GM21825 (cell line): ENCODE results near the gene IRF2BP2.
"Not testable (repeated sequence)": the region's sequence is repeated elsewhere in the genome, so short reads cannot be mapped to it uniquely, and the experiment has no call there.

Source experiments
- ATAC-seq: cut with Tn5 transposase; IDR thresholded peaks from one replicate; pipeline ENCODE4 v1.9.1; 2021; ENCODE audit warnings: mild to moderate bottlenecking, moderate library complexity; ENCODE audit not compliant: unreplicated experiment

The IRF2BP2 gene

DNA sequence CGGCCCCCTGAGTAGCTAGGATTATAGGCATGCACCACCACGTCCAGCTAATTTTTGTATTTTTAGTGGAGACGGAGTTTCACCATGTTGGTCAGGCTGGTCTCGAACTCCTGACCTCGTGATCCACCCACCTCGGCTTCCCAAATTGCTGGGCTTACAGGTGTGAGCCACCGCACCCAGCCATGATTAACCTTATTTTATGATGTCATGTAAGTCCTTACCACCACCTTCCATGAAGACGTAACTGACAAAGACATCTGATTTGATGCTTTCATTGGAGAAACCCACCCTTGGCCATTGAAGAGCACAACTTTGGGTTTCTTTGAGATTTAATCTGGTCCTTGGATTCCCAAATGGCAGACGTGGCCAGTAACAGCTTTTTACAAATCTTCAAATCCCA, 24.9 kb upstream of the IRF2BP2 start:
- ATAC-seq = not testable (repeated sequence)

DNA sequence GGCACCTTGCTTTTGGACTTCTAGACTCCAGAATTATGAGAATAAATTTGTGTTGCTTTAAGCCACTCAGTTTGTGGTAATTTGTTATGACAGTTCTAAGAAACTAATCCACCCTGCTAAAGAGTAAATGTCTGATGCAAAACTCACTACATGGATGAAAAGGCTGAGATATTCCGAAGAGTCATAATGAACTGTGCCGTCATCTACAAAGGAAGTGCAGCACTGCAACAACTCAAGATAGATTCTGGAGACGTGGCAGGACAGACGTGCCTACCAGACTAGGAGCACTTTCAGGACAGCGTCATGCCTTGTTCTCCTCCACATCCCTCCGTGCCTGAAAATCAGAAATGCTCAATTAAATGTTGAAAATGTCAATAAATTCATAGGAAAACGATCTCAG, 24.4 kb upstream of the IRF2BP2 start:
- no peak for ATAC-seq

- ATAC-seq = no peak
Observed at GRCh38 chr1:234633246-234634003, 23.4 kb upstream of the IRF2BP2 start.

DNA sequence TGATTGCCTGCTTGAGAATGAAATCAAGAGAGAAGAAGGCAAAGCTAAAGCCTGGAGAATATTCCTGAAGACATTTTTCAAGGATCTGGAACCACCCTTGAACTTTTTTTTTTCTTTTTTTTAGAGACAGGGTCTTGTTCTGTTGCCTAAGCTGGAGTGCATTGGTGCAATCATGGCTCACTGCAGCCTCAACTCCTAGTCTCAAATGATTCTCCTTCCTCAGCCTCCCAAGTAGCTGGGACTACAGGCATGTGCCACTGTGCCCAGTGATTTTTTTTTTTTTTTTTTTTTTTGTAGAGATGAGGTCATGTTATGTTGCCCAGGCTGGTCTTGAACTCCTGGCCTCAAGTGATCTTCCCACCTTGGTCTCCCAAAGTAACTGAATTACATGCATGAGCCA, 22.2 kb upstream of the IRF2BP2 start:
- no peak for ATAC-seq

- ATAC-seq = no peak
Observed at GRCh38 chr1:234631721-234632125, 21.7 kb upstream of the IRF2BP2 start.

DNA sequence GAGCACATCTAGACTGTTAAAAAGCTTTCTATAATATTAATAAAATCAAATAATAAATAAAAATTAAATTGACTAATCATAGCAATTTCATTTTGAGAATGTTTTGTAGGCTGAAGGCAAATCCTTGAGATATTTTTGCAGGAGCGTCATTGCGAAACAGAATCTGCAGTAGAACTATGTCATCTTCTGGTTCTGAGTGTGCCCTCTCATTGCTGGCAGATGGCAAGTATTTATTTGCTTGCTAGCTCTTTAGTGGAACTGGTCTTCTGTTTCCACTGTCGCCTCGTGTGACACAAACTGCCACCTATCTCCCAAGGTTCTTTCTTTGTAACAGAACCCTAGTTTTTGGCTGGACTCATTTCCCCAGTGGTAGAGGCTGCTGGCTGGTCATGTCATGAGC, 19.0 kb upstream of the IRF2BP2 start:
- ATAC-seq = no peak

GRCh38 chr1:234628089-234628488, 18.1 kb upstream of the IRF2BP2 start:
- no peak for ATAC-seq

GRCh38 chr1:234627009-234627950, 17.3 kb upstream of the IRF2BP2 start:
- ATAC-seq = no peak

GRCh38 chr1:234626391-234626790, 16.4 kb upstream of the IRF2BP2 start:
- ATAC-seq = no peak

GRCh38 chr1:234624724-234625117, 14.7 kb upstream of the IRF2BP2 start:
- no peak for ATAC-seq

DNA sequence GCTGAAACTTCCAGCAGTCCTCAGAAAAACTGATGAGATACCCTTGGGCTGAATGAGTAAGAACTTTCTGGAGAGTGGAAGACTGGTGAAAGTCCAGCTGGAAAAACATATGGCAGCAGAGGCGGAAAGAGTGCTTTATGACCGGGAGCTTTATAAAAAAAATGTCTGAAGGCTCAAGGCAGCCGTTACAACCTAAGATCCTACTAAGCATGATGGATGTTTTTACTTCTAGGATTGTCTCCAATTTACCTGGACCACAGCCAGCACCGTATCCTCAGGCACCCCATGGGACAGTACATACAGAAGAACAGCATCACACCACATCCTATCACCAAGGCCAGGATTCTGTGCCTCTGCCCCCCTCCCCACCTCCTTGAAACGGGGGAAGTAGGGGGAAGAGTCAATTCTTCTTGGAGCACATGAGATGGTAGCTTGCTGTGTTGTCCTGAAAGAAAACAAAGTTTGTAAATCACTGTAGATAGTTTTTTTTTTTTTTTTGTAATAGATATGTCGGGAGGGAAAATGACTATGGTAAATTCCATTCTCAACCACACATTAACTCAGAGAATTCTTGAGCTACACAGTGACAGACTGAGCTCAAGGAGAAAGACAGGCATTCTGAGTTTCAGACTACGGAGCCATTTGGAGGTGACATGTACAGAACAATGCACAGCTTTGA, 11.8 kb upstream of the IRF2BP2 start:
- no peak for ATAC-seq

- no peak for ATAC-seq
Observed at GRCh38 chr1:234621127-234621468, 11.1 kb upstream of the IRF2BP2 start.

- ATAC-seq = no peak
Observed at GRCh38 chr1:234620272-234621126, 10.5 kb upstream of the IRF2BP2 start.

- ATAC-seq = no peak
Observed at GRCh38 chr1:234619794-234620247, 9.8 kb upstream of the IRF2BP2 start.

GRCh38 chr1:234619071-234619480, 9.1 kb upstream of the IRF2BP2 start:
- no peak for ATAC-seq

GRCh38 chr1:234618737-234619049, 8.7 kb upstream of the IRF2BP2 start:
- ATAC-seq = no peak

- ATAC-seq = no peak
Observed at GRCh38 chr1:234617986-234618736, 8.2 kb upstream of the IRF2BP2 start.

DNA sequence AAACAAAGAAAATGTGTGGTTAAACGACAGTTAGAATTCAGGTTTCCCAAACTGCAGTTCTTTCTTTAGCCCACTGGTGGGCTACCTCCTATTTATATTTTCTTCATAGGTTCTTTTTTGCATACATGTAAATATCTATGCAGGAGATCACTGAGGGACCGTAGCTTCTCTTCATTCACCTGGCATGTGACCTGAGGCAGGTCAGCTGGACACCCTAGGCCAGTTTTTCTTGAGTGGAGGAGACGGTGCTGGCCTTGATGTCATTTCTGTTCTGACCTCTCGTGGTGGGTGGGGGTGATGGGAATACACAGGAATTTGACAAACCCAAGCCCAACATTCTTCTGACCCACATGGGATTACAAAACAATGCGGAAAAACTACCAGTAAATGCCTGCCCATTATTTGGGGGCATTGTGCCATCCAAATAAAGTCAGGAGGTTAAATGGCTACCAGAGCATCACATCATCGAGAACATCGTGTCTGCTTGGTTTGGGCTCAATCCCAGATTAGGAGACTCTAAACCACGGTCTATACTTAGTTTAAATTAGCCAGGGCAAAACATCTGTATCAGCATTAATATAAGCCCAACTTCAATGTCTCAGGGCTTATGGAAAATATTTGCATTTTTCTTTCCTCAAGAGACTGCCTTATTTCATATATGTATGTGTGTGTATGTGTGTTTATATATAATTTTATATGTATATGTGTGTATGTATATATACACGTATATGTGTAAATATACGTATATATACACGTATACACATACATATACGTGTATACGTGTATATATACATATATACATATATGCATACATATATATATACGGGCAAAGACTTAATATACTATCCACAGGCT, 7.4 kb upstream of the IRF2BP2 start:
- ATAC-seq = no peak

- no peak for ATAC-seq
Observed at GRCh38 chr1:234616644-234617043, 6.7 kb upstream of the IRF2BP2 start.
